ENCODE measurements around the gene GABRD.
"Not testable (repeated sequence)": the region's sequence is repeated elsewhere in the genome, so short reads cannot be mapped to it uniquely, and the experiment has no call there.

Gene GABRD, protein sequence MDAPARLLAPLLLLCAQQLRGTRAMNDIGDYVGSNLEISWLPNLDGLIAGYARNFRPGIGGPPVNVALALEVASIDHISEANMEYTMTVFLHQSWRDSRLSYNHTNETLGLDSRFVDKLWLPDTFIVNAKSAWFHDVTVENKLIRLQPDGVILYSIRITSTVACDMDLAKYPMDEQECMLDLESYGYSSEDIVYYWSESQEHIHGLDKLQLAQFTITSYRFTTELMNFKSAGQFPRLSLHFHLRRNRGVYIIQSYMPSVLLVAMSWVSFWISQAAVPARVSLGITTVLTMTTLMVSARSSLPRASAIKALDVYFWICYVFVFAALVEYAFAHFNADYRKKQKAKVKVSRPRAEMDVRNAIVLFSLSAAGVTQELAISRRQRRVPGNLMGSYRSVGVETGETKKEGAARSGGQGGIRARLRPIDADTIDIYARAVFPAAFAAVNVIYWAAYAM

GRCh38 chr1:2019172-2019543 is at the start of gene GABRD:
GABRD (plus strand) TSS chr1:2019345; CDS start chr1:2019424, 79 bp downstream.
- no peak for DNase-seq (ENCODE audit: low read depth, low spot score)

DNA sequence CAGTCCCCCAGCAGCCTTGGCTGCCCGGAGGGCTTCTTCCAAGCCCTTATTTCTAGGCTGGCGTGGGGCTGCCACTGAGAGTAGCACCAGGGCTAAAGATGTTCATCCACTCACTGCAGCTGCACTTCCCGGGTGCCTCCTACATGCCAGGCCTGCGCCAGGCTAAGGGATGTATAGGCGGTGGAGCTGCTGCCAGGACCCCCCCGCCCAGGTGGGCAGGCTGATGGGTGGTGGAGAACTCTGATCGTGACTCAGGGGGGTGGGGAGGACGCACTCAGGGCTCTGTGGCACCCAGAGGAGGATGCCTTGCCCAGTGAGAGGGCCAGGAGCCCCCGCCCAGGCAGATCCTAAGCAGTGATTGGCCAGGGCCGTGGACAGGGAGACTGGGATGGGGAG is 49.6 kb upstream of the GABRD start:
- no peak for DNase-seq (ENCODE audit: low read depth, low spot score)

GRCh38 chr1:1969953-1970716 is 49.0 kb upstream of the GABRD start:
- DNase-seq (ENCODE audit: low read depth, low spot score): no peak

DNA sequence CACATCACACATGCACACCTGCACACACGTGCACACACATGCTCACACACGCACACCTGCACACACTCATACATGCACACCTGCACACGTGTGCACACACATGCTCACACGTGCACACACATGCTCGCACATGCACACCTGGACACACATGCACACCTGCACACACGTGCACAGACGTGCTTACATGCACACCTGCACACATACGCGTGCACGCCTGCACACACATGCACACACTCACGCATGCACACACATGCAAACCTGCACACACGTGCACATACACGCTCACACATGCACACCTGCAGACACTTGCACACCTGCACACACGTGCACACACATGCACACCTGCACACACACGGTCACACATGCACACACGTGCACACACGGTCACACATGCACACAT is 48.1 kb upstream of the GABRD start:
- DNase-seq (ENCODE audit: low read depth, low spot score): no peak

DNA sequence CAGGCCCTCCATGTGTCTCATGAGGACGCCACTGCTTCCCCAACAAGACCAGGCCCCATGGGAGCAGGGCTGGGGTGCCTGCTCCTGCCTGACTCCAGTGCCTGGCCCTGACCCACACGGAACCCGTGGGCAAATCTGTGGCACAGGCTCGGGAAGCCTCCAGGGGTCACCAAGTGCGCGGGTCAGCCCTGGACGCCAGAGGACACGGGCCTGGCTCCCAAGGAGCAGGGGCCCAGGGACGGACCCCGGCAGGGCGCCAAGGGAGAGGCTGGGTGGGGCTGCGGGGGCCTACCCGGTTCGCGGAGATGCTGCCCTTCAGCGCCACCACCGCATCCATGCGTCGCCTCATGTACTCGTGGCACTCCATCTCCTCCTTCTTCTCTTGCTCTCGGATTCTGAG is 47.5 kb upstream of the GABRD start:
- DNase-seq (ENCODE audit: low read depth, low spot score): no peak

DNA sequence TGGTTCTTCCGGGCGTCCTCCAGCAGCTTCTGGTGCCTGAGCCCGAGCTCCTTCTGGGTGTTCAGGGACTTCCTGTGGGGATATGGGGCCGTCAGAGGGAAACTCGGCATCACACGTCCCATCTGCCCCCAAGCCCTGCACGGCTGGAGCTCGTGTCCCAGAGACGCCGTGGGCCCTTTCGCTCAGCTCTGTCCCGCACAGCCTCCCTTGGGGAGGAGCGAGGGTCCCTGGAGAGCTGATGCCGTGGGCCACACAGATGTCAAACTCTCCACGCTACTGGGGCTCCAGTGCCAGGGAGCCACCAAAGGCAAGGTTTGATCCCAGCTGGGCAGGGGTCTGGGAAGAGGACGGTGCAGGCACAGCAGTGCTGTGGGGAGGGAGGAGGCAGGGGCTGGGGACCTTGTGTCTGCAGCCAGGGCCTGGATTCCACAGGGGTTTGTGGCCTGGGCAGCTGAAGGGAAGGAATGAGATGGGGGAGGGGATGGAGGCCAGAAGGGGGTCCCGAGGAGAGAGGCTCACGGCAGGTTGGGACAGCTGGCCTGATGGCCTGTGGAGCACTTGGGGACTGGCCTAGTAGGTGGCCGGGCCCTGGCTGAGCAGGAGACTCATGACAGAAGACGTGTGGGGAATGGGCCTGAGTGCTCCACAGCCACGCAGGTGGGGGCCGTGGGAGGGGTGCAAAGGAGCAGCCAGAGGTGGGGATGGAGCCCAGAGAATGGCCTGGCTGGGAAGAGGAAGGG is 46.0 kb upstream of the GABRD start:
- no peak for DNase-seq (ENCODE audit: low read depth, low spot score)

GRCh38 chr1:1973716-1974642 is 45.2 kb upstream of the GABRD start:
- DNase-seq (ENCODE audit: low read depth, low spot score): no peak

DNA sequence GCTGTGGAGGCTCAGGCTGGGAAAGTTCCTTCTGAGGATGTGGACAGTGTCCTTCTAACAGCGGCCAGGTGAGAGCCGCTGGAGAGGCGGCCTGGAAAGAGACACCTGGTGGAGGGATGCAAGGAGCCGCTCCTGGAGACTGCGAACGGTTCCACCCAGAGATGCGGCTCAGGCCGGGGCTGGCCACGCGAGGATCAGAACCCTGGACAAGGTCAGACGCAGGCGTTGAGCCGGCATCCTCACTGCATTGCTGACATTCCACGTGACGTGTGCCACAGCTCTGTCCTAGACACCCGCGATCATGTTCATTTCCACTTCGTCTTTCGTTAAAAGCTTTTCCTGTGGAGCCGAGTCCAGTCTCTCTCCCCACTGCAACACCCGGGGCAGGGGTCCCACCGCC is 44.3 kb upstream of the GABRD start:
- DNase-seq (ENCODE audit: low read depth, low spot score): no peak

- DNase-seq (ENCODE audit: low read depth, low spot score): no peak
These were observed 43.6 kb upstream of the GABRD start for GRCh38 chr1:1975535-1975934.

DNA sequence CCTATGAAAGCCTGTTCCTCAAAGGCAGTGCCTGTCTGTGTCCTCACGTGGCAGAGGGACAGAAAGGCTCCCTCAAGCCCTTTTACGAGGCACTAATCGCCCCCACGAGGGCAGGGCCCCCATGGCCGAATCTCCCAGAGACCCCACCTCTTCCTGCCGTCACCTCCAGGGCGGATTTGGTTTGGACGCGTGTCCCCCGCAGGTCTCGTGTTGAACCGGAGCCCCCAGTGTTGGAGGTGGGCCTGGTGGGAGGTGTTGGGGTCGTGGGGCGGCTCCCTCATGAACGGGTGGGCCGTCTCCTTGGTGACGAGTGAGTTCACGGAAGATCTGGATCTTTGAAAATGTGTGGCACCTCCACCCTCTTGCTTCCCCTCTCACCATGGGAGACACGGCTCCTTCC is 43.1 kb upstream of the GABRD start:
- DNase-seq (ENCODE audit: low read depth, low spot score): no peak

DNA sequence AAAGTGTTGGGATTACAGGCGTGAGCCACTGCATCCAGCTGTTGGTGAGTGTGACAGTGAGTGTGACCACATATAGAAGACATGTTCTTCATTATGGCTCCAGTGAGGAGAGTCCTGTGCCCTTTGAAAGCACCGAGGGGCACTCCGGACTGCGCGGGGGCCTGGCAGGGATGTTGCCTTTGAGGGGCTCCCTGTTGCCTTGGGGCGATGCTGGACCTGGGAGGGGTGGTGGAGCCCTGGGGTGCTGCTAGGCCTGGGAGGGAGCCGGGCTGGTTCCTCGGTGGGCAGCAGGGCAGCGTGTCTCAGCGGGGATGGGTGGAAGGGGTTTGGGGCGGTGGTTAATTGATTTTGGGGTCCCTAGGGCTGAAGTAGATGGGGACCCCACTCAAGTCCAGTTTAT is 41.0 kb upstream of the GABRD start:
- no peak for DNase-seq (ENCODE audit: low read depth, low spot score)

GRCh38 chr1:1978690-1979481 is 40.3 kb upstream of the GABRD start:
- not testable (repeated sequence) for DNase-seq (ENCODE audit: low read depth, low spot score)

DNA sequence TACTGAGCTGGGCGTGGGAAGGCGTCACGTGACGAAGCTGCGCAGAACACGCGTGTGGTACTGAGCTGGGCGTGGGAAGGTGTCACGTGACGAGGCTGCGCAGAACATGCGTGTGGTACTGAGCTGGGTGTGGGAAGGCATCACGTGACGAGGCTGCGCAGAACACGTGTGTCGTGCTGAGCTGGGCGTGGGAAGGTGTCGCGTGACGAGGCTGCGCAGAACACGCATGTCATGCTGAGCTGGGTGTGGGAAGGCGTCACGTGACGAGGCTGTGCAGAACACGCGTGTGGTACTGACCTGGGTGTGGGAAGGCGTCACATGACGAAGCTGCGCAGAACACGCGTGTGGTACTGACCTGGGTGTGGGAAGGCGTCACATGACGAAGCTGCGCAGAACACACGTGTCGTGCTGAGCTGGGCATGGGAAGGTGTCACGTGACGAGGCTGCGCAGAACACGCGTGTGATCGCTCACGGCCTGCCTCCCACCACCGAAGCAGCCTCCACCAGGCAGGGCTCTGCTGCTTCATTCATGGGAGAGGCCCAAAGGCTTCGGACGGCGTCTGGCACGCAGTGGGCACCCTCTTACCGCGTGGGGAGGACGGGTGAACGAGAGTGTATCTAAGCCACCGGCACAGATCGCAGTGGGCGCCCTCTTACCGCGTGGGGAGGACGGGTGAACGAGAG is 39.5 kb upstream of the GABRD start:
- DNase-seq (ENCODE audit: low read depth, low spot score): no peak

DNA sequence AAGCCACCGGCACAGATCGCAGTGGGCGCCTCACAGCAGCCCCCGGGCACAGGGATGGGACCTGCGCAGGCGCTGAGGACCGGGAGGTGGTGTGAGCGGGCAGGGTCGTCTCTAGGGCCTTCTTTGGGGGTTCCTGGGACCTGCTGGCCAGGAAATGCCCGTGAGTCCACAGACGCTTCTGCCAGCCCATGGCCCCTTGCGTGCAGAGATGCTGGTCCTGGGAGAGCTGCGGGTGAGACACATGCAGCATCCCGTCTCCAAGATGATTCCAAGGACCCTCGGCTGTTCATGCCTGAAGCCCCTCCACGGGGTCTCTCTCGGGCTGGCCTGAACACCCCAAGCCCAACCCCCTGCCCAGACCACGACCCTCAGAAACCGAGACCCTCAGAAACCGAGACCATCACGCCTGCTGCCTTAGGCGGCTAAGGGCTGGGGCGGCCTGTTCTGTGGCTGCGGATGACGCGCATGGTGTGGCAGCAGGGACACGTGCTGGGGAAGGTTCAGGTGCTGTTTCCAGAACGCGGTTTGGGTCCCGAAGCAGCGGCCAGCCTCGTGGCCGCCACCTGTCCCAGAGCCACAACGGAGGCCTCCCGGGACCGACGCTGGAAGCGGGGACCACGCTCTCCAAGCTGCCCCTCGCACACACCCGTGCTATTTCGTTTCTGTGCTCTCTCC is 38.5 kb upstream of the GABRD start:
- no peak for DNase-seq (ENCODE audit: low read depth, low spot score)

DNA sequence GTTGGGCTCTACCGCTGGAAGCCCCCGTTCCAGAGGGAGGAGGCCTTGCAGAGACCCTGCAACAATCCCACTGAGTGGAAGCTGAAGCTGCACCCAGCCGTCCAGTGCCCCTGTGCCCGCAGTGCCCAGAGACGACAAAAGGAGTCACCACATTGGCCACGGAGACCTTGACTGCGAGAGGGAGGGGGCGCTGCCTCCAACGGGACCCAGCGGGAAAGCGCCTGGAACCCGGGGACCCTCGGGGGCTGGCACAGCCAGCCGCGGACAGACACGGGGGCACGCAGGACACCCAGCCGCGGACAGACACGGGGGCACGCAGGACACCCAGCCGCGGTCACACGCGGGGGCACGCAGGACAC is 38.0 kb upstream of the GABRD start:
- DNase-seq (ENCODE audit: low read depth, low spot score): no peak

DNA sequence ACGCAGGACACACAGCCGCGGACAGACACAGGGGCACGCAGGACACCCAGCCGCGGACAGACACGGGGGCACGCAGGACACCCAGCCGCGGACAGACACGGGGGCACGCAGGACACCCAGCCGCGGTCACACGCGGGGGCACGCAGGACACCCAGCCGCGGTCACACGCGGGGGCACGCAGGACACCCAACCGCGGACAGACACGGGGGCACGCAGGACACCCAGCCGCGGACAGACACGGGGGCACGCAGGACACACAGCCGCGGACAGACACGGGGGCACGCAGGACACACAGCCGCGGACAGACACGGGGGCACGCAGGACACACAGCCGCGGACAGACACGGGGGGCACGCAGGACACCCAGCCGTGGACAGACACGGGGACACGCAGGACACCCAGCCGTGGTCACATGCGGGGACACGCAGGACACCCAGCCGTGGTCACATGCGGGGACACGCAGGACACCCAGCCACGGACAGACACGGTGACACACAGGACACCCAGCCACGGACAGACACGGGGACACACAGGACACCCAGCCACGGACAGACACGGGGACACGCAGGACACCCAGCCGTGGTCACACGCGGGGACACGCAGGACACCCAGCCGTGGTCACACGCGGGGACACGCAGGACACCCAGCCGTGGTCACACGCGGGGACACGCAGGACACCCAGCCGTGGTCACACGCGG is 37.4 kb upstream of the GABRD start:
- DNase-seq (ENCODE audit: low read depth, low spot score): not testable (repeated sequence)

GRCh38 chr1:1982379-1983232 is 36.5 kb upstream of the GABRD start:
- DNase-seq (ENCODE audit: low read depth, low spot score): no peak

- DNase-seq (ENCODE audit: low read depth, low spot score): no peak
These were observed 34.5 kb upstream of the GABRD start for GRCh38 chr1:1984560-1985070.

All from activated CD4-positive, CD25-positive, alpha-beta regulatory T cell treated with anti-CD3 and anti-CD28 coated beads, Interleukin-2, amount 50 U/mL, for 16 hours (primary cell).